GM12872 (cell line): ENCODE data around the gene CFAP44.

ENCODE experiments used
- CTCF ChIP-seq: IDR thresholded peaks from 3 replicates; pipeline ENCODE4 v1.5.1; 2011; ENCODE audit warnings: low read depth, mild to moderate bottlenecking, low read length, moderate library complexity; ENCODE audit not compliant: insufficient read depth

CFAP44 gene, protein sequence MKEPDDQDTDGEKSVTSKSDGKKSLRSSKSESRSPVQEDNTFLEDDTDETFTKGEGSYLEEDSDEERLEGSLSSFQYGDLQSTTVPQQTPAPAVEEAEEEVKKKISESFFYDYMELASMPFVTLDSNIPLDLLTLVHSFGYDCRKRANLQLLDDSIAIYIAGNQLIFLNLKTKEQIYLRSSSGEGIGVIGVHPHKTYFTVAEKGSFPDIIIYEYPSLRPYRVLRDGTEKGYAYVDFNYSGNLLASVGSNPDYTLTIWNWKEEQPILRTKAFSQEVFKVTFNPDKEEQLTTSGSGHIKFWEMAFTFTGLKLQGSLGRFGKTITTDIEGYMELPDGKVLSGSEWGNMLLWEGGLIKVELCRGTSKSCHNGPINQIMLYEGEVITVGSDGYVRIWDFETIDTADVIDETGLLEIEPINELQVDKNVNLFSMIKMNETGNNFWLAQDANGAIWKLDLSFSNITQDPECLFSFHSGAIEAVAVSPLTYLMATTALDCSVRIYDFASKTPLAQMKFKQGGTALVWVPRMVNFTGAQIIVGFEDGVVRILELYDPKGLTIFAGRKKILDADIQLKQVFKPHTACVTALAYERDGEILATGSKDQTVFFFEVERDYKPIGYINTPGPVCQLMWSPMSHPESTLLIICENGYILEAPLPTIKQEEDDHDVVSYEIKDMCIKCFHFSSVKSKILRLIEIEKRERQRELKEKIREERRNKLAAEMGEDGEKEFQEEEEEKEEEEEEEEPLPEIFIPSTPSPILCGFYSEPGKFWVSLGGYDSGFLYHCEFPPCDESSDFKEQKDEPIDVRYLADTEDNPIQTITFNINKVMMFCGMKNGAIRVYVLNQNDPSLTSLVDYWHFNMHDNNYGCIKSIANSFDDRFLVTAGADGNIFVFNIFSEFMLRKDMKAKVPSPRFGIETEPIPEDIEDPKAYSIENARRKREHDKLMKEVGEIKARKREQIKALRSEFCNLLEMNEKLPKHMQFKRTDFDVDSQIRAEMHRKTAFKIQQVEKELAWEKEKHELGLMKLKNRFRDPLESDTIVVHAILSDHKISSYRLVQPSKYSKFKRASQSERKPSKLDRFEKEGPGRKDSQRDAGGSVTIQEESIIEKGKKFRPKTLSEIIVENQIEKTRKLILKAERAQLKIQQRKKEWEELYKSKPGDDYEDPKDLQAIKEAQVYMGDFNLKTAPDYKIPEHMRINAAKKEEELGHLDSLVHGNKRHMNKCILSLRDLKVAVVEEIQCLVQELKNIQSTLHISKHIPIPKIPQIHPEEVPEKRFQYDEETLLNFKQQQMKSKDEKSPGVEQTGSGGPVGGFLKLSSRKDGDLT (N-terminal part only)

DNA sequence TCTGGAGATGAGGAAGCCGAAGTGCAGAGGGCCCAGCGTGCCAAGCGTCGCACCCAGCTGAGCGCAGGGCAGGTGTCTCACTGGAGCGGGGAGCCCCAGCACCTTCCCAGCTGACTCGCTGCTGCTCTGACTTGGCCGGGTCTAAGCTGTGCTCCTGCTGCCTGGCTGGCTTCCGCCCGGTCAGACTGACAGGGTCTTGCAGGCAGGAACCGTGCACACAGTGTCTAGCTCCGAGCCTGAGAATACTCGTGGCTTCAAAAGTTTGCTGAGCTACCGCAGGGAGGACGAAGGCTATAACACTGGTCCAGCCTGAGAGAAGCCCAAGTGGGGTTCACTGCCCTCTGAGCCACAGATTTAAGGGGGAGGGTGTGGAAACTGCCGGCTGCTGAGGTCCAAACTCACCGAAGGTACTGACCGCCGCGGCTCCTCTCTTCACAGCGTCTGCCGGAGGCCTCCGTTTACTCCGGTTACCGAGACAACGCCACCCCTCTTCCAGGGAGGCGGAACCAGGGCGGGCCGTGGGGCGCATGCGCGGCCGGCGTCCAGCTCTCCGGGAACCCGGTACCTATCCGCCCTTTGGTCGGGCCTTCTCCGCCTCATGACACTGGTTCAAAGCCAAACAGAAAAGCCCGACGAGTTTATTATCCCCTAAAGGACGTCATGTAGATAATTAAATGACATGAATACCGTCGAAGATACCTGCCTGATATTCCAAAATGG is at the start of gene CFAP44:
Gene CFAP44 (minus strand): TSS at position 443 of the 720 bp plus-strand sequence. CDS start 7,829 bp downstream, outside the sequence.
- no peak for TF ChIP-seq CTCF

GRCh38 chr3:113485161-113485609 is 43.9 kb upstream of the CFAP44 start:
- no peak for TF ChIP-seq CTCF

GRCh38 chr3:113468539-113468938 is 27.2 kb upstream of the CFAP44 start:
- TF ChIP-seq CTCF, result no peak

- no peak for TF ChIP-seq CTCF
These were observed 20.2 kb upstream of the CFAP44 start for GRCh38 chr3:113461488-113461887.

DNA sequence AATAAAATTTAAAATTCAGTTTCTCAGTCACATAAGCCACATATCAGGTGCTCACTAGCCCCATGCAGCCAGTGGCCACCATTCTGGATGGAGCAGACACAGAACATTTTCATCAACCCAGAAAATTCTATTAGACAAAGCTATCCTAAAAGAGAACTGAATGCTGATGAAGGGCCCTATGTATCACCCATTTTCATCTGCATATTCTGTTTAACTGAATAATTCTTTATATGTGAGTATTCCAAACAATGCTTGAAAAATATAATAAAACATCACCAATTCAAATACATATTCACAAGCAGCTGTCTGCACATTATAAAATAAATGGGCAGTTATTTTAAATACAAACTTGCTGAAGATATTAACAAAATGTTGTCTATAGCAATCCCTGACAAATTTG is 14.2 kb upstream of the CFAP44 start:
- no peak for TF ChIP-seq CTCF

GRCh38 chr3:113454630-113455029 is 13.3 kb upstream of the CFAP44 start:
- TF ChIP-seq CTCF, result no peak
